Fibroblast of the aortic adventitia (primary cell): Measurements from ENCODE around the gene RASSF5. TPM values are rescaled to one million over a fixed set of nuclear protein-coding genes. Genes with fewer than 3 reads are reported as not detected.

Source experiments
- DNase-seq: peaks from one replicate; pipeline ENCODE4 v3.0.0-alpha.2; 2010; ENCODE audit warnings: low read depth
- H3K4me3 ChIP-seq: 2 replicates; pipeline ENCODE4 v1.5.1; 2011; ENCODE audit warnings: low read depth, mild to moderate bottlenecking, control low read depth, low read length, moderate library complexity
- CTCF ChIP-seq: IDR thresholded peaks from 2 replicates; pipeline ENCODE4 v1.5.1; 2011; ENCODE audit warnings: mild to moderate bottlenecking, low read length, control low read depth, inconsistent platforms; ENCODE audit not compliant: insufficient read depth
- total RNA-seq: library from RNA; depleted of rRNA; stranded (reverse); fragments of >200 nt; gene quantifications from 2 replicates; pipeline ENCODE4 v1.2.3, GENCODE V29; 2012; ENCODE audit warnings: low replicate concordance

The RASSF5 gene
- total RNA-seq, 1 donor: 4.1 TPM

- no peak for DNase-seq
- no peak for TF ChIP-seq CTCF
- peak overlapping the region; percentile 72 for H3K4me3 ChIP-seq
Observed at GRCh38 chr1:206508130-206508889, 979 bp downstream of the RASSF5 start.

GRCh38 chr1:206508956-206509355 is 1.6 kb downstream of the RASSF5 start:
- TF ChIP-seq CTCF: no peak
- peak; percentile 90 for DNase-seq
- peak overlapping the region; percentile 72 for H3K4me3 ChIP-seq

GRCh38 chr1:206509612-206510257 is 2.4 kb downstream of the RASSF5 start:
- H3K4me3 ChIP-seq: peak overlapping the region; percentile 72
- no peak for TF ChIP-seq CTCF
- no peak for DNase-seq

- no peak for DNase-seq
- no peak overlapping the region for H3K4me3 ChIP-seq
- TF ChIP-seq CTCF: no peak
Observed at GRCh38 chr1:206510371-206510770, 3.0 kb downstream of the RASSF5 start.

GRCh38 chr1:206511362-206512057 is 4.2 kb downstream of the RASSF5 start:
- no peak overlapping the region for H3K4me3 ChIP-seq
- no peak for TF ChIP-seq CTCF
- DNase-seq: no peak

- no peak for TF ChIP-seq CTCF
- H3K4me3 ChIP-seq: no peak overlapping the region
- no peak for DNase-seq
Observed at GRCh38 chr1:206512058-206512850, 4.9 kb downstream of the RASSF5 start.
